ENCODE data around the gene RAB3C.

Gene RAB3C

GRCh38 chr5:58648846-58649245 is 66.0 kb downstream of the RAB3C start:
- no peaks in the 10 kb centered on the region for H3K27me3 ChIP-seq
- 0 out of 2 replicates have a peak, but pooled peaks cover 7% of the 10 kb centered on the region for H3K4me1 ChIP-seq
- H3K27ac ChIP-seq: no peak overlapping the region
- no peak overlapping the region for H3K9ac ChIP-seq
- no peak for TF ChIP-seq Cebpa-rat (IDR thresholded peaks at IDR 0.05)
- H3K4me3 ChIP-seq: no peak overlapping the region
- no peaks in the 10 kb centered on the region for H3K9me3 ChIP-seq
- no peaks in the 10 kb centered on the region for H3K36me3 ChIP-seq
- no peak overlapping the region for H3K4me2 ChIP-seq
- no peaks in the 10 kb centered on the region for H4K20me1 ChIP-seq

GRCh38 chr5:58649716-58650115 is 66.8 kb downstream of the RAB3C start:
- TF ChIP-seq Cebpa-rat (IDR thresholded peaks at IDR 0.05): no peak
- Histone ChIP-seq H3K9me3 (no peaks in the 10 kb centered on the region), H3K4me2 (no peak overlapping the region), H3K4me3 (no peak overlapping the region), H4K20me1 (no peaks in the 10 kb centered on the region), H3K4me1 (0 out of 2 replicates have a peak, but pooled peaks cover 7% of the 10 kb centered on the region), H3K36me3 (no peaks in the 10 kb centered on the region), H3K27me3 (no peaks in the 10 kb centered on the region), H3K9ac (no peak overlapping the region), H3K27ac (no peak overlapping the region)

- no peaks in the 10 kb centered on the region for H3K36me3 ChIP-seq
- H4K20me1 ChIP-seq: no peaks in the 10 kb centered on the region
- H3K27ac ChIP-seq: no peak overlapping the region
- H3K9ac ChIP-seq: no peak overlapping the region
- TF ChIP-seq Cebpa-rat (IDR thresholded peaks at IDR 0.05): no peak
- no peaks in the 10 kb centered on the region for H3K27me3 ChIP-seq
- no peaks in the 10 kb centered on the region for H3K9me3 ChIP-seq
- 0 out of 2 replicates have a peak, but pooled peaks cover 7% of the 10 kb centered on the region for H3K4me1 ChIP-seq
- no peak overlapping the region for H3K4me3 ChIP-seq
- no peak overlapping the region for H3K4me2 ChIP-seq
These were observed 70.6 kb downstream of the RAB3C start for GRCh38 chr5:58653521-58653920.

GRCh38 chr5:58666141-58666540 is 83.3 kb downstream of the RAB3C start:
- Histone ChIP-seq H3K9me3 (no peaks in the 10 kb centered on the region), H3K4me1 (no peaks in the 10 kb centered on the region), H3K36me3 (no peaks in the 10 kb centered on the region), H3K4me3 (no peak overlapping the region), H3K27ac (no peak overlapping the region), H3K4me2 (no peak overlapping the region), H3K9ac (no peak overlapping the region), H4K20me1 (no peaks in the 10 kb centered on the region), H3K27me3 (no peaks in the 10 kb centered on the region)
- no peak for TF ChIP-seq Cebpa-rat (IDR thresholded peaks at IDR 0.05)

- Histone ChIP-seq H4K20me1 (no peaks in the 10 kb centered on the region), H3K4me1 (no peaks in the 10 kb centered on the region), H3K27ac (no peak overlapping the region), H3K4me2 (no peak overlapping the region), H3K9ac (no peak overlapping the region), H3K27me3 (no peaks in the 10 kb centered on the region), H3K36me3 (no peaks in the 10 kb centered on the region), H3K4me3 (no peak overlapping the region), H3K9me3 (no peaks in the 10 kb centered on the region)
- no peak for TF ChIP-seq Cebpa-rat (IDR thresholded peaks at IDR 0.05)
These were observed 84.0 kb downstream of the RAB3C start for GRCh38 chr5:58666598-58667581.

- Histone ChIP-seq H3K27me3 (no peaks in the 10 kb centered on the region), H3K27ac (no peak overlapping the region), H4K20me1 (no peaks in the 10 kb centered on the region), H3K9ac (no peak overlapping the region), H3K4me2 (no peak overlapping the region), H3K4me3 (no peak overlapping the region), H3K9me3 (no peaks in the 10 kb centered on the region), H3K4me1 (no peaks in the 10 kb centered on the region), H3K36me3 (no peaks in the 10 kb centered on the region)
- TF ChIP-seq Cebpa-rat (IDR thresholded peaks at IDR 0.05): no peak
These were observed 87.7 kb downstream of the RAB3C start for GRCh38 chr5:58670582-58670981.

- Histone ChIP-seq H3K27ac (no peak overlapping the region), H3K9me3 (no peaks in the 10 kb centered on the region), H3K36me3 (no peaks in the 10 kb centered on the region), H3K4me3 (no peak overlapping the region), H3K27me3 (no peaks in the 10 kb centered on the region), H4K20me1 (no peaks in the 10 kb centered on the region), H3K9ac (no peak overlapping the region), H3K4me2 (no peak overlapping the region), H3K4me1 (no peaks in the 10 kb centered on the region)
- TF ChIP-seq Cebpa-rat (IDR thresholded peaks at IDR 0.05): no peak
These were observed 88.3 kb downstream of the RAB3C start for GRCh38 chr5:58671155-58671554.

GRCh38 chr5:58672521-58672920 is 89.6 kb downstream of the RAB3C start:
- Histone ChIP-seq H3K9me3 (no peaks in the 10 kb centered on the region), H3K4me2 (no peak overlapping the region), H3K4me3 (no peak overlapping the region), H3K27me3 (no peaks in the 10 kb centered on the region), H3K4me1 (no peaks in the 10 kb centered on the region), H4K20me1 (no peaks in the 10 kb centered on the region), H3K36me3 (no peaks in the 10 kb centered on the region), H3K27ac (no peak overlapping the region), H3K9ac (no peak overlapping the region)
- no peak for TF ChIP-seq Cebpa-rat (IDR thresholded peaks at IDR 0.05)

GRCh38 chr5:58674070-58674469 is 91.2 kb downstream of the RAB3C start:
- no peaks in the 10 kb centered on the region for H4K20me1 ChIP-seq
- no peak overlapping the region for H3K4me2 ChIP-seq
- H3K27ac ChIP-seq: no peak overlapping the region
- no peaks in the 10 kb centered on the region for H3K4me1 ChIP-seq
- H3K27me3 ChIP-seq: no peaks in the 10 kb centered on the region
- H3K36me3 ChIP-seq: no peaks in the 10 kb centered on the region
- no peaks in the 10 kb centered on the region for H3K9me3 ChIP-seq
- no peak overlapping the region for H3K9ac ChIP-seq
- no peak for TF ChIP-seq Cebpa-rat (IDR thresholded peaks at IDR 0.05)
- H3K4me3 ChIP-seq: no peak overlapping the region

GRCh38 chr5:58674711-58675110 is 91.8 kb downstream of the RAB3C start:
- H3K4me1 ChIP-seq: no peaks in the 10 kb centered on the region
- H3K4me3 ChIP-seq: no peak overlapping the region
- H4K20me1 ChIP-seq: no peaks in the 10 kb centered on the region
- H3K9ac ChIP-seq: no peak overlapping the region
- H3K27me3 ChIP-seq: no peaks in the 10 kb centered on the region
- H3K27ac ChIP-seq: no peak overlapping the region
- H3K4me2 ChIP-seq: no peak overlapping the region
- no peak for TF ChIP-seq Cebpa-rat (IDR thresholded peaks at IDR 0.05)
- no peaks in the 10 kb centered on the region for H3K36me3 ChIP-seq
- H3K9me3 ChIP-seq: no peaks in the 10 kb centered on the region
